Sigmoid colon (tissue), 4 donors: ENCODE measurements around the gene BPIFB4.

ENCODE experiments used
- CTCF ChIP-seq, 4 experiments: fragments of 450-650 bp in 3 of 4; fragments of 200-600 bp in 1 of 4; IDR thresholded peaks; one replicate each; pipeline ENCODE4 v1.5.1; 2016 to 2019; ENCODE audit warnings: antibody characterized with exemption in 4 of 4, mild to moderate bottlenecking in 3 of 4, moderate library complexity in 2 of 4
- POLR2A ChIP-seq, 2 donors: fragments of 450-650 bp; IDR thresholded peaks; one replicate each; pipeline ENCODE4 v1.6.1; 2016; ENCODE audit warnings: antibody characterized with exemption in 2 of 2, mild to moderate bottlenecking in 2 of 2, moderate library complexity in 2 of 2
- POLR2AphosphoS5 ChIP-seq, 4 donors: sonication (generic); formaldehyde crosslinking; IDR thresholded peaks; one replicate each; pipeline ENCODE4 v1.6.1; 2017; ENCODE audit warnings: antibody characterized with exemption in 4 of 4

GRCh38 chr20:33110147-33110825 is 30.8 kb downstream of the BPIFB4 start:
- TF ChIP-seq CTCF (IDR thresholded peaks at IDR 0.05) (no peak), POLR2A (IDR thresholded peaks at IDR 0.05) (no peak), POLR2AphosphoS5 (IDR thresholded peaks at IDR 0.05) (no peak)
